Endothelial cell (in vitro differentiated cells): ENCODE data around the gene MACROD2. TPM values are rescaled to one million over a fixed set of nuclear protein-coding genes. Genes with fewer than 3 reads are reported as not detected.

ENCODE experiments used
- DNase-seq: peaks from one replicate; pipeline ENCODE4 v3.0.0; 2021; ENCODE audit warnings: low spot score
- H3K27ac Mint-ChIP-seq: one replicate; pipeline ENCODE4 v1.8.0; 2021; ENCODE audit warnings: mixed read lengths, inconsistent platforms; ENCODE audit not compliant: unreplicated experiment
- H3K27me3 Mint-ChIP-seq: one replicate; pipeline ENCODE4 v1.8.0; 2021; ENCODE audit warnings: mild to moderate bottlenecking, moderate library complexity, mixed read lengths, inconsistent platforms; ENCODE audit not compliant: unreplicated experiment
- H3K36me3 Mint-ChIP-seq: one replicate; pipeline ENCODE4 v1.8.0; 2021; ENCODE audit warnings: mild to moderate bottlenecking, low read depth, mixed read lengths, inconsistent platforms; ENCODE audit not compliant: unreplicated experiment
- H3K4me1 Mint-ChIP-seq: one replicate; pipeline ENCODE4 v1.8.0; 2021; ENCODE audit warnings: mild to moderate bottlenecking, mixed read lengths, inconsistent platforms; ENCODE audit not compliant: unreplicated experiment
- H3K4me3 Mint-ChIP-seq: one replicate; pipeline ENCODE4 v1.8.0; 2021; ENCODE audit warnings: mild to moderate bottlenecking, mixed read lengths, inconsistent platforms; ENCODE audit not compliant: unreplicated experiment
- H3K9me3 Mint-ChIP-seq: one replicate; pipeline ENCODE4 v1.8.0; 2021; ENCODE audit warnings: mixed read lengths, inconsistent platforms; ENCODE audit not compliant: unreplicated experiment
- CTCF ChIP-seq: fragments of 200-600 bp; sonication (generic); IDR thresholded peaks from one replicate; pipeline ENCODE4 v1.5.0; 2021; ENCODE audit warnings: antibody characterized with exemption; ENCODE audit not compliant: unreplicated experiment
- total RNA-seq: library from RNA; stranded (reverse); fragmentation: NEBNext Ultra II Directional; extraction: Animal tissue kit (Norgen Biotek cat#: 25700); gene quantifications from one replicate; pipeline ENCODE4 v1.2.1, GENCODE V29; 2021; ENCODE audit not compliant: unreplicated experiment

The MACROD2 gene
- total RNA-seq, 1 donor from 2014 or later, result 6.4 TPM

GRCh38 chr20:14336686-14337085, 341.4 kb downstream of the MACROD2 start:
- Mint-ChIP-seq H3K9me3 (no peaks in the 10 kb centered on the region), H3K4me3 (peak overlapping the region; percentile 68), H3K27ac (no peak overlapping the region), H3K27me3 (peaks cover 1% of the 10 kb centered on the region), H3K4me1 (peaks cover 6% of the 10 kb centered on the region), H3K36me3 (no peaks in the 10 kb centered on the region)
- TF ChIP-seq CTCF, result no peak
- no peak for DNase-seq

DNA sequence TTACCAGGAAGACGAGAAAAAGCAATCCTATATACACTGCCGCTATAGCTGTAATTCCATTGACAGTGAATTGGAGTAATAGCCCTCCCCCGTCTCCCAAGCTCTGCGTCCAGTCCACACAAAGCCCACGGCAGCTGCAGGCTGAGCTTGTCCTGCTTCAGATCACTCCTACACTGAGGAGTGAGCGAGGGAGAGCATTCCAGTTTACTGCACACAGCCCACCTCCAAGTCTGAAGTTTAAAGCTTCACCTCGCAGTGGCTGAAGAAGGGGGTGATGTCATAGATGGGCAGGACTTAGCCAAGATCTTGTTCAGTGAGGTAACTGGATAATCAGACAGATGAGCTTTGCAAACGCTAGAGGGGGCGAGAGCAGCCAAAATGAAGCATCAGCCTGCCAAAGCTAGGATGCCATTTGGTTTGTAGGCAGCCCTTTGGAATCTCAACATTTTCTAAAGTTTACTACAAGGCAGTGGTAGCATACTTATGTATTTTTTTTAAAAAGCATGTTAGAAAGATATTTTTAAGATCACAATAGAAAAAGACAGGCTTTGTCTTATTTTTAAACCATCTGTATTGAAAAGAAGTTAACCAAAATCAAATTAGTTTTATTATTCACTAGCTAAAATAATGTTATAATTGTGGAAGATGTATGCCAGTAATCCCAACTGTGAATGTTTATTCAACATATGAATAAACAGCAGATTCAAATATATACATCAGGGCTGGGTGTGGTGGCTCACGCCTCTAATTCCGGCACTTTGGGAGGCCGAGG, 342.3 kb downstream of the MACROD2 start, which contains the start of gene FLRT3:
TSS of gene FLRT3 (minus strand) at position 213 of the 772 bp plus-strand sequence. CDS start 10,106 bp downstream, outside the sequence.
- peak; percentile 76 for DNase-seq
- Mint-ChIP-seq H3K36me3 (no peaks in the 10 kb centered on the region), H3K4me1 (peaks cover 6% of the 10 kb centered on the region), H3K27me3 (peaks cover 1% of the 10 kb centered on the region), H3K9me3 (no peaks in the 10 kb centered on the region), H3K27ac (peak within 1 kb of the TSS; percentile 77), H3K4me3 (peak within 1 kb of the TSS; percentile 68)
- TF ChIP-seq CTCF, result peak; percentile 50

DNA sequence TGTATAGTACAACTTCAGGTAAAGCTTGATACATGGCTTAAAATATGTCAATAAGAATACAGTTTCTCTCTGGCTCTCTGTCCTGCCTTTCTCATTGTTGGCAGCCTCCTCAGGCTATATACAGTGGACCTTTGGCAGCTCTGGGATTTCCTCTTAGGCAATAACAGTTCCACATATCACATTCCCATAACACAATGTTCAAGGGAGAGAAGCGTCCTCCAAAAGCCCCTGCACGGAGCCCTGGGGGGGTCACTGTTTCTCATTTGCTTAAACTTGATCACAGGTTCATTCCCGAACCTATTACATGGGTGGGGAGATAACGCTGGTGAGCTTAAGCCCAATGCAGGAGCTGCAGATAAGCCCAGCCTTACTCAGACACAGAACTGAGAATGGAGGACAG, 346.5 kb downstream of the MACROD2 start:
- no peaks in the 10 kb centered on the region for H3K9me3 Mint-ChIP-seq
- DNase-seq, result no peak
- H3K4me3 Mint-ChIP-seq, result no peak overlapping the region
- TF ChIP-seq CTCF, result no peak
- H3K27ac Mint-ChIP-seq, result no peak overlapping the region
- peaks cover 1% of the 10 kb centered on the region for H3K27me3 Mint-ChIP-seq
- peaks cover 3% of the 10 kb centered on the region for H3K4me1 Mint-ChIP-seq
- H3K36me3 Mint-ChIP-seq, result no peaks in the 10 kb centered on the region

DNA sequence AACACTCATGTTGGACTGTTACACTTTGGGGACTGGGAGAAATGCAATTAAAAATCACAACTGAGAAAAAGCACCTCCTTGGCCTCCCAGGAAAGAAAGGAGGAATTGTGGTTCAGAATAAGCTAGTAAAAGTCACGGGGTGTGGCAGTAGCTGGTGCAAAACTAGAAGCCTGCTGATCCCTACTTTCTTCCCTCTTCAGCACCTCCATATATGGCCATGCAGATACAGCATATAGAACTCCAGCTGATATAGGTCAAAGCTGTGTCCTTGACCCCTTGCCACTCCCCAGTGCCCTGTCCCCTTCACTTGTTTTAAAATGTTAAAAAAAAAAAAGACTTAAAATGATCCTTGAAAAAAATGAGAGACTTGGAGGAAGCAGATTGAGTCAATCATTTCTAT, 347.6 kb downstream of the MACROD2 start:
- Mint-ChIP-seq H3K27ac (no peak overlapping the region), H3K4me3 (no peak overlapping the region), H3K4me1 (peaks cover 3% of the 10 kb centered on the region), H3K36me3 (no peaks in the 10 kb centered on the region), H3K27me3 (peaks cover 1% of the 10 kb centered on the region), H3K9me3 (no peaks in the 10 kb centered on the region)
- DNase-seq, result no peak
- TF ChIP-seq CTCF, result no peak

DNA sequence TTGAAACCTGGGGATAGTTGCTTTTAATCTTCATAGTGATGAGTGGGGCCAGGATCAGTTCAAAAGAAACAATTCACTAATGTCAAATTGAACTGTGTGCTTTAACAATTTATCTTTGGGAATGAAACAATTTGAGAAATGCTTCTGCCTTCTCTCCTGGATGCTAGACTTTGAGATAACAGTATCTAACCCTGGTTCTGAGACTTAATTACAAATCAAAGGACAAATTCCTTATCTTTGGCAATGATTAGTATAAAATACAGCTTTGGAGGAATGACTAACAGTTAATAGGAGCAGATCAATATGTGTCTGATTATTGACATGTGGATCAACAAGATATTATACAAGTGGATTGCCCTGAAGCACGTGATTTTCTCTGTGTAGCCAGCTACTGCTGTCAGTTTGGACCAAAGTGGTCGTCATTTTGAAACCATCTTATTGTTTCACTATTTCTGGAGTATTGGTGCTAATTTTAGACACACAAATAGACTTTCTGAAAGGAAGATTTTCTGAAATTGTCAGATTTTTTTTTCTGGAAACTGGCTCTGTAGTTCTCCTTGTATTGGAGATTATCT, 348.3 kb downstream of the MACROD2 start:
- DNase-seq, result no peak
- no peaks in the 10 kb centered on the region for H3K36me3 Mint-ChIP-seq
- peaks cover 1% of the 10 kb centered on the region for H3K27me3 Mint-ChIP-seq
- TF ChIP-seq CTCF, result no peak
- peaks cover 3% of the 10 kb centered on the region for H3K4me1 Mint-ChIP-seq
- H3K9me3 Mint-ChIP-seq, result no peaks in the 10 kb centered on the region
- H3K4me3 Mint-ChIP-seq, result no peak overlapping the region
- no peak overlapping the region for H3K27ac Mint-ChIP-seq
